Measurements from ENCODE around the gene GPR146. TPM values are rescaled to one million over a fixed set of nuclear protein-coding genes. Genes with fewer than 3 reads are reported as not detected.
A peak's percentile ranks its signal among the peaks of the same experiment; 100 is the strongest.

The GPR146 gene
- total RNA-seq, 2 experiments from 2014 or later = 9.9 to 13.7 TPM

DNA sequence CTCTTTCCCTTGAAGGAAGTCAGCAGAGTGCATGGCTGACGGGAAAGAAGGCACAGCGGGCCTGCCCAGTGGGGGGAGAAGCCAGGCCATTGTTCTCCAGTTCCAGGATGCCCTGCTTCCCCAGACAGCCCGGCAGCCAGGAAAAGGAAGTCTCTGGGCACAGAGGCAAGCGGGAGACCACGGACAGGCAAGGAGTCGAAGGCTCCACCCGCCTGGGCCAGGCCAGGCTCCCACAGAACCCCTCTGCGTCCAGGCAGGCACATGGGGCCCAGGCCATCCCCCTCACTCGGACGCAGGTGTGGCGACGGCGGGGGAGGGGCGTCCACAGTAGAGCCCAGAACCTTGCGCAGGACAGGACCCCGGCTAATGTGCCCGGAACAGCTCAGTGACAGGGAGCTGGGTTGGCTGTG lies 8.7 kb downstream of the GPR146 start:
- Mint-ChIP-seq H3K9me3 (no peaks in the 10 kb centered on the region), H3K36me3 (ENCODE audit: low read depth) (peaks cover 12% of the 10 kb centered on the region), H3K4me3 (no peak overlapping the region), H3K27me3 (no peaks in the 10 kb centered on the region), H3K27ac (no peak overlapping the region), H3K4me1 (ENCODE audit: low read depth) (peaks cover 48% of the 10 kb centered on the region)
- ChIA-PET CTCF (interaction anchor here (0.9 to 9.4 kb wide), 3 partner anchors 13 to 60 kb away, joined by 3 to 73 read pairs (median 3); no protein-coding TSS in a partner anchor), POLR2A (interaction anchor here (1.8 kb wide), 1 partner anchor 85 kb away, joined by 6 read pairs; a partner anchor contains a TSS)
- intact Hi-C loops (cut with DNase I, micrococcal nuclease) = no loop called here
- no peaks in the 10 kb centered on the region for H3K27me3 ChIP-seq (ENCODE audit: control insufficient read depth in 1 of 2, insufficient read depth in 2 of 2, low read length in 2 of 2)
- no peaks in the 10 kb centered on the region for H3K9me3 ChIP-seq (ENCODE audit: control insufficient read depth in 1 of 2, insufficient read depth in 1 of 2, low read length in 2 of 2)
- peaks cover 64% of the 10 kb centered on the region for H3K4me1 ChIP-seq (ENCODE audit: insufficient read depth, low read length)
- ATAC-seq (ENCODE audit: poor library complexity) = no peak
- no peak overlapping the region for H3K27ac ChIP-seq (ENCODE audit: low read depth in 1 of 2, low read length in 2 of 2)
- no peak overlapping the region for H3K4me3 ChIP-seq (ENCODE audit: low read length)
- DNase-seq = no peak
- H3K36me3 ChIP-seq (ENCODE audit: insufficient read depth, low read length) = peaks cover 5% of the 10 kb centered on the region
- TF ChIP-seq, protein P1, sequence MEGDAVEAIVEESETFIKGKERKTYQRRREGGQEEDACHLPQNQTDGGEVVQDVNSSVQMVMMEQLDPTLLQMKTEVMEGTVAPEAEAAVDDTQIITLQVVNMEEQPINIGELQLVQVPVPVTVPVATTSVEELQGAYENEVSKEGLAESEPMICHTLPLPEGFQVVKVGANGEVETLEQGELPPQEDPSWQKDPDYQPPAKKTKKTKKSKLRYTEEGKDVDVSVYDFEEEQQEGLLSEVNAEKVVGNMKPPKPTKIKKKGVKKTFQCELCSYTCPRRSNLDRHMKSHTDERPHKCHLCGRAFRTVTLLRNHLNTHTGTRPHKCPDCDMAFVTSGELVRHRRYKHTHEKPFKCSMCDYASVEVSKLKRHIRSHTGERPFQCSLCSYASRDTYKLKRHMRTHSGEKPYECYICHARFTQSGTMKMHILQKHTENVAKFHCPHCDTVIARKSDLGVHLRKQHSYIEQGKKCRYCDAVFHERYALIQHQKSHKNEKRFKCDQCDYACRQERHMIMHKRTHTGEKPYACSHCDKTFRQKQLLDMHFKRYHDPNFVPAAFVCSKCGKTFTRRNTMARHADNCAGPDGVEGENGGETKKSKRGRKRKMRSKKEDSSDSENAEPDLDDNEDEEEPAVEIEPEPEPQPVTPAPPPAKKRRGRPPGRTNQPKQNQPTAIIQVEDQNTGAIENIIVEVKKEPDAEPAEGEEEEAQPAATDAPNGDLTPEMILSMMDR (IDR thresholded peaks at IDR 0.05) = no peak

DNA sequence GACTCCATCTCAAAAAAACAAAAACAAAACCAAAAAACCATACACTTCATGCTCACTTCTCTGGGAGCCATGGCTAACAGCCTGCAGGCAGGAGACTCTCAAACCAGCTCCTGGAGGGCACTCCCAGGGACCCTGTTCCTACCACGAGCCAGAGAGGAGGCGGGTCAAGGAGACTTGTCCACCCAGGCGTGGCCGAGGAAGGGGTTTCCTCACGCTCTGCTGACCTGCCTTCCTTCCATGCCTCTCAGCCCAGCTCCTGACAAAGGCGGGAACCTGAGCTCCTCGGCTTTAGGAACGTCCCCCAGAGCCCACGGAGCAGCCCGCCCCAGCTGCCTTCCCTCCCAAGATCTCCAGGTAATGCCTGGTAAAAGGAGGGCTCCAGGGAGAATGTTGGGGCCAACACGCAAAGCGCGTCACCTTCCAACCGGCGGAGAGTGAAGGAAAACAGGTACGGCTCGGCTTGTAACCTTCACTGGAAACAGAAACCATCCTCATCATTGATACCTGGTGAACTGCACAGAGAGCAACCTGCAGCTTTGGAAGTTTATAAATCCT lies 9.5 kb downstream of the GPR146 start:
- H3K27me3 ChIP-seq (ENCODE audit: control insufficient read depth in 1 of 2, insufficient read depth in 2 of 2, low read length in 2 of 2) = no peaks in the 10 kb centered on the region
- peak overlapping the region; percentile 75 for H3K4me3 Mint-ChIP-seq
- no peaks in the 10 kb centered on the region for H3K27me3 Mint-ChIP-seq
- H3K36me3 Mint-ChIP-seq (ENCODE audit: low read depth) = peaks cover 20% of the 10 kb centered on the region
- no peak for DNase-seq
- H3K27ac Mint-ChIP-seq = peak overlapping the region; percentile 86
- no peak overlapping the region for H3K4me3 ChIP-seq (ENCODE audit: low read length)
- TF ChIP-seq, protein P1 (IDR thresholded peaks at IDR 0.05) = no peak
- H3K4me1 Mint-ChIP-seq (ENCODE audit: low read depth) = peaks cover 47% of the 10 kb centered on the region
- POLR2A ChIA-PET = interaction anchor here (0.9 to 1.8 kb wide), 2 partner anchors 10 to 84 kb away, joined by 3 to 6 read pairs; partner anchors contain the start of gene GPR146
- intact Hi-C loops (cut with DNase I, micrococcal nuclease) = no loop called here
- no peak for ATAC-seq (ENCODE audit: poor library complexity)
- H3K9me3 ChIP-seq (ENCODE audit: control insufficient read depth in 1 of 2, insufficient read depth in 1 of 2, low read length in 2 of 2) = no peaks in the 10 kb centered on the region
- CTCF ChIA-PET = interaction anchor here (1.0 to 1.5 kb wide), 2 partner anchors 9 to 61 kb away, joined by 3 to 4 read pairs; partner anchors contain the start of gene GPR146
- no peaks in the 10 kb centered on the region for H3K9me3 Mint-ChIP-seq
- peaks cover 64% of the 10 kb centered on the region for H3K4me1 ChIP-seq (ENCODE audit: insufficient read depth, low read length)
- no peak overlapping the region for H3K27ac ChIP-seq (ENCODE audit: low read depth in 1 of 2, low read length in 2 of 2)
- H3K36me3 ChIP-seq (ENCODE audit: insufficient read depth, low read length) = peaks cover 5% of the 10 kb centered on the region

DNA sequence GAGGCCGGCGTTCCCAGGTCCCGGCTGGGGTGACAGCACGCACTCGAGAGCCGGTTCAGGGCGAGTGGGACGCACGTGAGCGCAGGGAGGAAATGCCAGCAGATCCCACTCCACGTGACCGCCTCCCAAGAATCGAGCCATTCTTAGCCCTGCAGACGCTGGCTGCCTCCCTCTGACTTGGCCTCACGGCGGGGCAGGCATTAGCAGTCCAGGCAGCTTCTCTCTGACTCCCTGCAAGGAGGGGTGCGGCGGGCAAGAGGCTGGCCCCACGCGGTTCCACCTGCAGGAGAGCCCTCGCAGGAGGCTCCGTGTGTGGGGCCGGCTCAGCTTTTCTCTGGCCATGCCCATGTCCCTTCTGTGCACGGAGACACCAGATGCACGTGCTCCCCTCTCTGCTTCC lies 10.1 kb downstream of the GPR146 start:
- intact Hi-C loops (cut with DNase I, micrococcal nuclease) = no loop called here
- peaks cover 63% of the 10 kb centered on the region for H3K4me1 ChIP-seq (ENCODE audit: insufficient read depth, low read length)
- H3K36me3 ChIP-seq (ENCODE audit: insufficient read depth, low read length) = peaks cover 5% of the 10 kb centered on the region
- TF ChIP-seq, protein P1 (IDR thresholded peaks at IDR 0.05) = no peak
- Mint-ChIP-seq H3K9me3 (no peaks in the 10 kb centered on the region), H3K27ac (peak overlapping the region; percentile 86), H3K36me3 (ENCODE audit: low read depth) (peaks cover 22% of the 10 kb centered on the region), H3K4me3 (peak overlapping the region; percentile 95), H3K4me1 (ENCODE audit: low read depth) (peaks cover 44% of the 10 kb centered on the region), H3K27me3 (no peaks in the 10 kb centered on the region)
- no peak overlapping the region for H3K4me3 ChIP-seq (ENCODE audit: low read length)
- no peak for ATAC-seq (ENCODE audit: poor library complexity)
- H3K9me3 ChIP-seq (ENCODE audit: control insufficient read depth in 1 of 2, insufficient read depth in 1 of 2, low read length in 2 of 2) = no peaks in the 10 kb centered on the region
- POLR2A ChIA-PET = interaction anchor here (0.9 to 2.0 kb wide), 3 partner anchors 10 to 84 kb away, joined by 3 to 8 read pairs (median 6); partner anchors contain the start of genes COX19 and GPR146
- no peak for DNase-seq
- H3K27me3 ChIP-seq (ENCODE audit: control insufficient read depth in 1 of 2, insufficient read depth in 2 of 2, low read length in 2 of 2) = no peaks in the 10 kb centered on the region
- CTCF ChIA-PET = interaction anchor here (1.5 to 2.3 kb wide), 2 partner anchors 10 to 11 kb away, joined by 4 to 5 read pairs; partner anchors contain the start of gene GPR146
- H3K27ac ChIP-seq (ENCODE audit: low read depth in 1 of 2, low read length in 2 of 2) = peak overlapping the region in 1 of 2 donors; percentile 46

All from CD4-positive, alpha-beta T cell (primary cell).